ENCODE measurements around the gene ANKRD12. TPM values are rescaled to one million over a fixed set of nuclear protein-coding genes. Genes with fewer than 3 reads are reported as not detected.

The ANKRD12 gene
- total and polyA plus RNA-seq, 10 of the 15 experiments (the other 5 are each of a cell fraction or from before 2014, with no cell fraction given) = 5.9 to 45.7 (median 20.2) TPM

DNA sequence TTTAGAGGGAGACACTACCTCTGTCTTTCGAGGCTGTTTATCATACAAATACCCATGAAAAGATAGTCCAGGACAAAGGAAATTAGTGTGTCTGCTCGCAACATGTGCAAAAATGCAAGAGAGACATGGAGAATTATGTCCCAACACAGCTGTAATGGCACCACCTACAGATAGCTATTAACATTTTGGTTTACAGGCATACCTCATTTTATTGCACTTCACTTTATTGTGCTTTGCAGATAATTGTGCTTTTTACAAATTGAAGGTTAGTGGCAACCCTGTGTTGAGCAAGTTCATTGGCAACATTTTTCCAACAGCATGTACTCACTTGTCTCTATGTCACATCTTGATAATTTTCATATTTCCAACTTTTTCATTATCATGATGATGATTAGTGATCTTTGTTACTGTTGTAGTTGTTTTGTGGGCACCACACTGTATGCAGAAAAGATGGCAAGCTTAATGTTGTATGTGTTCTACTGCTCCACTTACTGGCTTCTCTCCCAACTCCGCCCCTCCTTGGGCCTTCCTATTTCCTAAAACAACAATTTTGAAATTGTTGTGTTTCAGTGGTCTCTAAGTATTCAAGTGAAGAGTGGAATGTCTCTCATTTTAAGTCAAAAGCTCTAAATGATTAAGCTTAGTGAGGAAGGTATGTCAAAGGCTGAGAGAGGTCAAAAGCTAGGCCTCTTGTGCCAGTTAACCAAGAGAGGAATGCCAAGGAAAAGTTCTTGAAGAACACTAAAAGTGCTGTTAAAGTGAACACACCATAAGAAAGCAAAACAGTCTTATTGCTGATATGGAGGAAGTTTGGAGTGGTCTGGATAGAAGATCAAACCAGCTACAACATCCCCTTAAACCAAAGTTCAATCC, 52.0 kb downstream of the ANKRD12 start:
- Histone ChIP-seq H3K79me2 (ENCODE audit: control insufficient read depth, insufficient read depth, low read length) (peaks cover 5% of the 10 kb centered on the region), H3K4me2 (ENCODE audit: control insufficient read depth, insufficient read depth) (no peak overlapping the region)
- RAD21 ChIA-PET (ENCODE audit: unreplicated experiment) = interaction anchor here (1.4 kb wide), 1 partner anchor 25 kb away, joined by 4 read pairs; no protein-coding TSS in a partner anchor

More for the DNA sequence above, 52.0 kb downstream of the ANKRD12 start:
- H4K20me1 ChIP-seq (ENCODE audit: control insufficient read depth, insufficient read depth) = no peaks in the 10 kb centered on the region
- intact Hi-C loops (cut with micrococcal nuclease; ENCODE audit: unreplicated experiment) = no loop called here
- H2AFZ ChIP-seq (ENCODE audit: control insufficient read depth, low read depth, low read length) = no peak overlapping the region
- SMC1A ChIA-PET (ENCODE audit: uncharacterized antibody, unreplicated experiment) = interaction anchor here (0.7 to 2.2 kb wide), 9 partner anchors 8 to 327 kb away, joined by 3 to 10 read pairs (median 3); no protein-coding TSS in a partner anchor
- BruUV-seq (replicated peaks) = no TSS peak
- in situ Hi-C loops (cut with MboI) = no loop called here
- POLR2A ChIA-PET = interaction anchor here (0.6 kb wide), 1 partner anchor 74 kb away, joined by 3 read pairs; no protein-coding TSS in a partner anchor
- TF ChIP-seq CBFB (IDR thresholded peaks at IDR 0.05; ENCODE audit: low read depth) (no peak), JUND (IDR thresholded peaks at IDR 0.05; ENCODE audit: low read depth, low read length) (no peak), RB1 (IDR thresholded peaks at IDR 0.05; ENCODE audit: borderline replicate concordance) (no peak), CBX5 (IDR thresholded peaks at IDR 0.05; ENCODE audit: low read depth) (no peak), CHD2 (IDR thresholded peaks at IDR 0.05; ENCODE audit: borderline replicate concordance, low read depth, low read length) (no peak), SREBF2 (IDR thresholded peaks at IDR 0.05; ENCODE audit: low read length) (no peak), GABPA (IDR thresholded peaks at IDR 0.05; ENCODE audit: low read depth) (no peak), SIN3A (IDR thresholded peaks at IDR 0.05; ENCODE audit: low read depth, low read length) (no peak), RCOR1 (conservative IDR thresholded peaks at IDR 0.05; ENCODE audit: low read depth, low read length) (no peak), NRF1 (conservative IDR thresholded peaks at IDR 0.05; ENCODE audit: low read depth, low read length) (no peak), USF2 (IDR thresholded peaks at IDR 0.05; ENCODE audit: borderline replicate concordance, low read depth, low read length) (no peak), ESRRA (IDR thresholded peaks at IDR 0.05; ENCODE audit: low read length) (no peak), MXI1 (IDR thresholded peaks at IDR 0.05; ENCODE audit: low read depth, low read length) (no peak), CREB1 (IDR thresholded peaks at IDR 0.05; ENCODE audit: low read depth) (no peak)
- TF ChIP-seq, protein P1, sequence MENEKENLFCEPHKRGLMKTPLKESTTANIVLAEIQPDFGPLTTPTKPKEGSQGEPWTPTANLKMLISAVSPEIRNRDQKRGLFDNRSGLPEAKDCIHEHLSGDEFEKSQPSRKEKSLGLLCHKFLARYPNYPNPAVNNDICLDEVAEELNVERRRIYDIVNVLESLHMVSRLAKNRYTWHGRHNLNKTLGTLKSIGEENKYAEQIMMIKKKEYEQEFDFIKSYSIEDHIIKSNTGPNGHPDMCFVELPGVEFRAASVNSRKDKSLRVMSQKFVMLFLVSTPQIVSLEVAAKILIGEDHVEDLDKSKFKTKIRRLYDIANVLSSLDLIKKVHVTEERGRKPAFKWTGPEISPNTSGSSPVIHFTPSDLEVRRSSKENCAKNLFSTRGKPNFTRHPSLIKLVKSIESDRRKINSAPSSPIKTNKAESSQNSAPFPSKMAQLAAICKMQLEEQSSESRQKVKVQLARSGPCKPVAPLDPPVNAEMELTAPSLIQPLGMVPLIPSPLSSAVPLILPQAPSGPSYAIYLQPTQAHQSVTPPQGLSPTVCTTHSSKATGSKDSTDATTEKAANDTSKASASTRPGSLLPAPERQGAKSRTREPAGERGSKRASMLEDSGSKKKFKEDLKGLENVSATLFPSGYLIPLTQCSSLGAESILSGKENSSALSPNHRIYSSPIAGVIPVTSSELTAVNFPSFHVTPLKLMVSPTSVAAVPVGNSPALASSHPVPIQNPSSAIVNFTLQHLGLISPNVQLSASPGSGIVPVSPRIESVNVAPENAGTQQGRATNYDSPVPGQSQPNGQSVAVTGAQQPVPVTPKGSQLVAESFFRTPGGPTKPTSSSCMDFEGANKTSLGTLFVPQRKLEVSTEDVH (IDR thresholded peaks at IDR 0.05; ENCODE audit: low read depth, partially characterized antibody) = no peak
- TF ChIP-seq, protein P2, sequence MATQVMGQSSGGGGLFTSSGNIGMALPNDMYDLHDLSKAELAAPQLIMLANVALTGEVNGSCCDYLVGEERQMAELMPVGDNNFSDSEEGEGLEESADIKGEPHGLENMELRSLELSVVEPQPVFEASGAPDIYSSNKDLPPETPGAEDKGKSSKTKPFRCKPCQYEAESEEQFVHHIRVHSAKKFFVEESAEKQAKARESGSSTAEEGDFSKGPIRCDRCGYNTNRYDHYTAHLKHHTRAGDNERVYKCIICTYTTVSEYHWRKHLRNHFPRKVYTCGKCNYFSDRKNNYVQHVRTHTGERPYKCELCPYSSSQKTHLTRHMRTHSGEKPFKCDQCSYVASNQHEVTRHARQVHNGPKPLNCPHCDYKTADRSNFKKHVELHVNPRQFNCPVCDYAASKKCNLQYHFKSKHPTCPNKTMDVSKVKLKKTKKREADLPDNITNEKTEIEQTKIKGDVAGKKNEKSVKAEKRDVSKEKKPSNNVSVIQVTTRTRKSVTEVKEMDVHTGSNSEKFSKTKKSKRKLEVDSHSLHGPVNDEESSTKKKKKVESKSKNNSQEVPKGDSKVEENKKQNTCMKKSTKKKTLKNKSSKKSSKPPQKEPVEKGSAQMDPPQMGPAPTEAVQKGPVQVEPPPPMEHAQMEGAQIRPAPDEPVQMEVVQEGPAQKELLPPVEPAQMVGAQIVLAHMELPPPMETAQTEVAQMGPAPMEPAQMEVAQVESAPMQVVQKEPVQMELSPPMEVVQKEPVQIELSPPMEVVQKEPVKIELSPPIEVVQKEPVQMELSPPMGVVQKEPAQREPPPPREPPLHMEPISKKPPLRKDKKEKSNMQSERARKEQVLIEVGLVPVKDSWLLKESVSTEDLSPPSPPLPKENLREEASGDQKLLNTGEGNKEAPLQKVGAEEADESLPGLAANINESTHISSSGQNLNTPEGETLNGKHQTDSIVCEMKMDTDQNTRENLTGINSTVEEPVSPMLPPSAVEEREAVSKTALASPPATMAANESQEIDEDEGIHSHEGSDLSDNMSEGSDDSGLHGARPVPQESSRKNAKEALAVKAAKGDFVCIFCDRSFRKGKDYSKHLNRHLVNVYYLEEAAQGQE (IDR thresholded peaks at IDR 0.05; ENCODE audit: low read depth, low read length) = no peak
- FAIRE-seq (no peak), ATAC-seq (no peak), DNase-seq (ENCODE audit: low read depth, low spot score) (no peak)
- H3K4me1 ChIP-seq (ENCODE audit: control insufficient read depth, insufficient read depth, low read length) = peaks cover 15% of the 10 kb centered on the region
- 98% methylated on average over 3 of the region's 3 CpGs for WGBS (ENCODE audit: insufficient coverage, insufficient replicate concordance, low lambda C conversion rate, missing lambda C conversion rate)
- CTCF ChIA-PET = interaction anchor here (0.5 to 1.6 kb wide), 8 partner anchors 19 to 333 kb away, joined by 3 to 5 read pairs (median 3); no protein-coding TSS in a partner anchor
- H3K4me3 ChIP-seq = no peak overlapping the region
- no peak overlapping the region for H3K27ac ChIP-seq (ENCODE audit: control insufficient read depth, insufficient read depth)
- peaks cover 2 to 30% of the 10 kb centered on the region in 2 experiments; a peak in 3 of 4 replicates for H3K36me3 ChIP-seq (ENCODE audit: control insufficient read depth in 2 of 2, insufficient read depth in 2 of 2, low read length in 1 of 2)
- no peak overlapping the region for H3K9ac ChIP-seq (ENCODE audit: control insufficient read depth, insufficient read depth, low read length)
- H3K27me3 ChIP-seq (replicated peaks in 1 of 2; ENCODE audit: control insufficient read depth in 2 of 2, insufficient read depth in 2 of 2, low read length in 1 of 2) = no peaks in the 10 kb centered on the region
- no peaks in the 10 kb centered on the region; the same call in 2 of the 3 replicates for H3K9me3 ChIP-seq (replicated peaks; ENCODE audit: control insufficient read depth, insufficient read depth, low read length)

Measured in GM12878 (cell line).